Measurements from ENCODE around the gene TNNI2. TPM values are rescaled to one million over a fixed set of nuclear protein-coding genes. Genes with fewer than 3 reads are reported as not detected.

TNNI2 gene
- total RNA-seq, 1 experiment from 2014 or later: not detected

DNA sequence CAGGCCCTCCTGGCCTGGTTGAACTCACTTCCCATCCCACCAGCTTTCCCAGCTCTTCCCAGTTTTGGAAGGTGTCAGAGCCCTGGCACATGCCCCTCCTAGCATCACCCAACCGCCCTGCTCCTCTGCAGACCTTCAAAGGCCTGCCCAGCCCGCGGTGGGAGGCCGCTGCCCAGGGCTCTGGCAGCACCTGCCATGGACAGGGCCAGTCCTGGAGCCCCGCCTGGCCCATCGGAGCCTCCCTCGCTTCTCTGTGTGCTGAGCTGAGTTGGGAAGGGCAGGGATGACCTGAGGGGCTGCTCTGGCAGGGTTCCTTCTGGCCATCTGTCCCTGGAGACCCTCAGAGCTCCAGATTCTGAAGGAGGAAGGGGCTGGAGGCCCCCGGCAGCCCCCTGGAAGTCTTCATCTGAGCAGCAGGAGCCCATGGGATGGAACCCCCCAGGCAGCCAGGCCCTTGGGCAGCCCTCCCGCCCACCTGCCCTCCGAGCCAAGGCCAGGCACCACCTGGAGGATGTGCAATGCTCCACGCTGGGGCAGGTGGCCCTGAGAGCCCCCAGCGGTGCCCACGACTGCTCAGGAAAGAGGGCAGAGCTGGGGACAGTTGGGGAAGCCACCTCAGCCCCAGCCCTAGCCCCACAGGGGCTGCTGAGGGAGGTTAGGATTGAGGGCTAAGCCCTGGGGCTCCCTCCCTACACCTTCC is 17.7 kb downstream of the TNNI2 start:
- H3K4me1 Mint-ChIP-seq: no peaks in the 10 kb centered on the region
- no peak overlapping the region for H4K8ac ChIP-seq (replicated peaks; ENCODE audit: insufficient read length, low read depth, low read length)
- H2AFZ ChIP-seq (ENCODE audit: low read length): no peak overlapping the region
- no peak overlapping the region for H3T11ph ChIP-seq (ENCODE audit: low read length)
- no peak overlapping the region for H2BK12ac ChIP-seq (ENCODE audit: insufficient read length, low read depth, low read length)
- H3K27ac ChIP-seq (ENCODE audit: insufficient read length, low read depth, low read length): no peak overlapping the region
- H3K9me3 ChIP-seq (ENCODE audit: control insufficient read depth, low read depth, low read length): no peaks in the 10 kb centered on the region
- H2BK120ac ChIP-seq (ENCODE audit: low read depth, low read length, poor library complexity, severe bottlenecking): no peak overlapping the region
- no peaks in the 10 kb centered on the region for H3K4me1 ChIP-seq (ENCODE audit: insufficient read depth, low read length)
- H3K18ac ChIP-seq (ENCODE audit: insufficient read length, low read depth, low read length): no peak overlapping the region
- no peak overlapping the region for H3K4ac ChIP-seq (ENCODE audit: low read depth, low read length)
- no peak overlapping the region for H2BK5ac ChIP-seq (ENCODE audit: insufficient read length, low read length)
- no peak for DNase-seq
- TF ChIP-seq, protein P1, sequence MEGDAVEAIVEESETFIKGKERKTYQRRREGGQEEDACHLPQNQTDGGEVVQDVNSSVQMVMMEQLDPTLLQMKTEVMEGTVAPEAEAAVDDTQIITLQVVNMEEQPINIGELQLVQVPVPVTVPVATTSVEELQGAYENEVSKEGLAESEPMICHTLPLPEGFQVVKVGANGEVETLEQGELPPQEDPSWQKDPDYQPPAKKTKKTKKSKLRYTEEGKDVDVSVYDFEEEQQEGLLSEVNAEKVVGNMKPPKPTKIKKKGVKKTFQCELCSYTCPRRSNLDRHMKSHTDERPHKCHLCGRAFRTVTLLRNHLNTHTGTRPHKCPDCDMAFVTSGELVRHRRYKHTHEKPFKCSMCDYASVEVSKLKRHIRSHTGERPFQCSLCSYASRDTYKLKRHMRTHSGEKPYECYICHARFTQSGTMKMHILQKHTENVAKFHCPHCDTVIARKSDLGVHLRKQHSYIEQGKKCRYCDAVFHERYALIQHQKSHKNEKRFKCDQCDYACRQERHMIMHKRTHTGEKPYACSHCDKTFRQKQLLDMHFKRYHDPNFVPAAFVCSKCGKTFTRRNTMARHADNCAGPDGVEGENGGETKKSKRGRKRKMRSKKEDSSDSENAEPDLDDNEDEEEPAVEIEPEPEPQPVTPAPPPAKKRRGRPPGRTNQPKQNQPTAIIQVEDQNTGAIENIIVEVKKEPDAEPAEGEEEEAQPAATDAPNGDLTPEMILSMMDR (conservative IDR thresholded peaks at IDR 0.05): no peak
- no peak overlapping the region; the same call in 1 of the 2 replicates for H3K14ac ChIP-seq (ENCODE audit: insufficient read depth, low read length)
- no peaks in the 10 kb centered on the region for H4K20me1 ChIP-seq (ENCODE audit: control insufficient read depth, insufficient read depth, insufficient read length)
- H3K56ac ChIP-seq (ENCODE audit: insufficient read length, low read depth, low read length): no peak overlapping the region
- H3K4me3 Mint-ChIP-seq: no peak overlapping the region
- H3K4me2 ChIP-seq (ENCODE audit: insufficient read depth, insufficient read length, low read length): no peak overlapping the region
- no peak overlapping the region for H3K27ac Mint-ChIP-seq
- no peaks in the 10 kb centered on the region for H3K79me2 ChIP-seq (ENCODE audit: insufficient read depth, low read length)
- no peak overlapping the region for H2AK5ac ChIP-seq (ENCODE audit: insufficient read length, low read length)
- no peak overlapping the region for H2BK20ac ChIP-seq (ENCODE audit: low read depth, low read length, poor library complexity, severe bottlenecking)
- no peaks in the 10 kb centered on the region for H3K79me1 ChIP-seq (ENCODE audit: insufficient read depth, low read depth, low read length, poor library complexity, severe bottlenecking)
- no peak overlapping the region for H2BK15ac ChIP-seq (ENCODE audit: low read depth, low read length)
- H3K9me3 Mint-ChIP-seq: no peaks in the 10 kb centered on the region
- H3K27me3 Mint-ChIP-seq (ENCODE audit: low read depth): peaks cover 12% of the 10 kb centered on the region
- no peak overlapping the region for H3K9ac ChIP-seq (ENCODE audit: extremely low read depth, insufficient read length, low read length)
- H4K91ac ChIP-seq (ENCODE audit: insufficient read length, low read depth, low read length): no peak overlapping the region
- no CpG with 5 or more reads among the region's 13 CpGs for WGBS (ENCODE audit: extremely low coverage, insufficient read length, low lambda C conversion rate)
- H3K36me3 Mint-ChIP-seq (ENCODE audit: insufficient read depth in 1 of 3, low read depth in 3 of 3): no peaks in the 10 kb centered on the region
- H3K23me2 ChIP-seq (ENCODE audit: insufficient read length, low read depth, low read length, poor library complexity, severe bottlenecking): no peaks in the 10 kb centered on the region
- no peaks in the 10 kb centered on the region for H3K27me3 ChIP-seq (ENCODE audit: insufficient read depth, low read length)
- no peak overlapping the region for H3K23ac ChIP-seq (ENCODE audit: insufficient read length, low read depth, low read length)
- no peak overlapping the region for H4K5ac ChIP-seq (ENCODE audit: insufficient read length, low read depth, low read length)

Measured in H9 (cell line).